Activated CD4-positive, alpha-beta T cell treated with anti-CD3 and anti-CD28 coated beads, Interleukin-2, amount 10 ng/mL, durations not matched to agents 24 days and 14 days (primary cell): ENCODE data around the gene CTIF. TPM values are rescaled to one million over a fixed set of nuclear protein-coding genes. Genes with fewer than 3 reads are reported as not detected.

ENCODE experiments used
- DNase-seq: peaks from one replicate; pipeline ENCODE4 v3.0.0; 2022
- H3K27ac Mint-ChIP-seq: one replicate; pipeline ENCODE4 v1.8.0; 2022; ENCODE audit warnings: mild to moderate bottlenecking, mixed read lengths
- H3K27me3 Mint-ChIP-seq: one replicate; pipeline ENCODE4 v1.8.0; 2022; ENCODE audit warnings: mixed read lengths
- H3K36me3 Mint-ChIP-seq: one replicate; pipeline ENCODE4 v1.8.0; 2022; ENCODE audit warnings: low read depth, mild to moderate bottlenecking, mixed read lengths
- H3K4me1 Mint-ChIP-seq: one replicate; pipeline ENCODE4 v1.8.0; 2021; ENCODE audit warnings: mixed read lengths
- H3K4me3 Mint-ChIP-seq: one replicate; pipeline ENCODE4 v1.8.0; 2022; ENCODE audit warnings: mild to moderate bottlenecking, moderate library complexity, mixed read lengths
- H3K9me3 Mint-ChIP-seq: one replicate; pipeline ENCODE4 v1.8.0; 2021; ENCODE audit warnings: mixed read lengths
- intact Hi-C: fragments of 100-400 bp; cut with micrococcal nuclease; formaldehyde crosslinking; loops from one replicate; pipeline ENCODE4 v1.15.1; 2023
- total RNA-seq: library from RNA; stranded (reverse); gene quantifications from 2 replicates; pipeline ENCODE4 v1.2.3, GENCODE V29; 2022

CTIF gene
- total RNA-seq, 1 donor from 2014 or later = 9.5 TPM

- no peak overlapping the region for H3K27ac Mint-ChIP-seq
- H3K36me3 Mint-ChIP-seq = no peaks in the 10 kb centered on the region
- H3K9me3 Mint-ChIP-seq = no peaks in the 10 kb centered on the region
- no peak overlapping the region for H3K4me3 Mint-ChIP-seq
- peaks cover 3% of the 10 kb centered on the region for H3K4me1 Mint-ChIP-seq
- no peak for DNase-seq
- intact Hi-C loops = no loop called here
- peaks cover 7% of the 10 kb centered on the region for H3K27me3 Mint-ChIP-seq
Measured at GRCh38 chr18:48695671-48696070, 156.8 kb downstream of the CTIF start.

- Mint-ChIP-seq H3K4me3 (no peak overlapping the region), H3K9me3 (no peaks in the 10 kb centered on the region), H3K27me3 (peaks cover 7% of the 10 kb centered on the region), H3K27ac (no peak overlapping the region), H3K4me1 (peaks cover 3% of the 10 kb centered on the region), H3K36me3 (no peaks in the 10 kb centered on the region)
- intact Hi-C loops = no loop called here
- DNase-seq = no peak
Measured at GRCh38 chr18:48696218-48696617, 157.4 kb downstream of the CTIF start.

GRCh38 chr18:48697441-48697840, 158.6 kb downstream of the CTIF start:
- Mint-ChIP-seq H3K27me3 (peaks cover 5% of the 10 kb centered on the region), H3K36me3 (no peaks in the 10 kb centered on the region)

GRCh38 chr18:48698707-48699106, 159.9 kb downstream of the CTIF start:
- no peak overlapping the region for H3K27ac Mint-ChIP-seq
- no peaks in the 10 kb centered on the region for H3K9me3 Mint-ChIP-seq
- no peak for DNase-seq
- intact Hi-C loops = no loop called here
- H3K4me1 Mint-ChIP-seq = peaks cover 13% of the 10 kb centered on the region
- H3K36me3 Mint-ChIP-seq = no peaks in the 10 kb centered on the region
- no peak overlapping the region for H3K4me3 Mint-ChIP-seq
- H3K27me3 Mint-ChIP-seq = peaks cover 4% of the 10 kb centered on the region

More at GRCh38 chr18:48697441-48697840, 158.6 kb downstream of the CTIF start:
- Mint-ChIP-seq H3K9me3 (no peaks in the 10 kb centered on the region), H3K27ac (no peak overlapping the region), H3K4me3 (no peak overlapping the region), H3K4me1 (peaks cover 3% of the 10 kb centered on the region)
- intact Hi-C loops = no loop called here
- no peak for DNase-seq

GRCh38 chr18:48699761-48700160, 160.9 kb downstream of the CTIF start:
- H3K4me3 Mint-ChIP-seq = no peak overlapping the region
- no peaks in the 10 kb centered on the region for H3K36me3 Mint-ChIP-seq
- H3K27ac Mint-ChIP-seq = no peak overlapping the region
- intact Hi-C loops = no loop called here
- no peak for DNase-seq
- peaks cover 13% of the 10 kb centered on the region for H3K4me1 Mint-ChIP-seq
- H3K27me3 Mint-ChIP-seq = peaks cover 2% of the 10 kb centered on the region
- no peaks in the 10 kb centered on the region for H3K9me3 Mint-ChIP-seq

- Mint-ChIP-seq H3K27ac (peak overlapping the region; percentile 18), H3K27me3 (no peaks in the 10 kb centered on the region), H3K9me3 (no peaks in the 10 kb centered on the region), H3K4me1 (peaks cover 13% of the 10 kb centered on the region), H3K36me3 (no peaks in the 10 kb centered on the region), H3K4me3 (no peak overlapping the region)
- no peak for DNase-seq
- intact Hi-C loops = no loop called here
Measured at GRCh38 chr18:48700446-48700845, 161.6 kb downstream of the CTIF start.

GRCh38 chr18:48702346-48703027, 163.7 kb downstream of the CTIF start:
- no peaks in the 10 kb centered on the region for H3K36me3 Mint-ChIP-seq
- H3K4me3 Mint-ChIP-seq = no peak overlapping the region
- no peak overlapping the region for H3K27ac Mint-ChIP-seq
- H3K27me3 Mint-ChIP-seq = no peaks in the 10 kb centered on the region
- intact Hi-C loops = no loop called here
- no peaks in the 10 kb centered on the region for H3K9me3 Mint-ChIP-seq
- H3K4me1 Mint-ChIP-seq = peaks cover 13% of the 10 kb centered on the region
- no peak for DNase-seq

- H3K4me3 Mint-ChIP-seq = no peak overlapping the region
- H3K9me3 Mint-ChIP-seq = no peaks in the 10 kb centered on the region
- H3K27ac Mint-ChIP-seq = peak overlapping the region; percentile 6
- intact Hi-C loops = no loop called here
- peaks cover 13% of the 10 kb centered on the region for H3K4me1 Mint-ChIP-seq
- H3K36me3 Mint-ChIP-seq = no peaks in the 10 kb centered on the region
- no peak for DNase-seq
- H3K27me3 Mint-ChIP-seq = no peaks in the 10 kb centered on the region
Measured at GRCh38 chr18:48703028-48703386, 164.2 kb downstream of the CTIF start.

- intact Hi-C loops = no loop called here
- Mint-ChIP-seq H3K27me3 (no peaks in the 10 kb centered on the region), H3K9me3 (no peaks in the 10 kb centered on the region), H3K4me1 (peaks cover 13% of the 10 kb centered on the region), H3K36me3 (no peaks in the 10 kb centered on the region), H3K27ac (peak overlapping the region; percentile 6), H3K4me3 (no peak overlapping the region)
- DNase-seq = no peak
Measured at GRCh38 chr18:48703418-48703817, 164.6 kb downstream of the CTIF start.

GRCh38 chr18:48705043-48705442, 166.2 kb downstream of the CTIF start:
- Mint-ChIP-seq H3K27ac (no peak overlapping the region), H3K9me3 (no peaks in the 10 kb centered on the region), H3K27me3 (no peaks in the 10 kb centered on the region), H3K36me3 (no peaks in the 10 kb centered on the region), H3K4me3 (no peak overlapping the region), H3K4me1 (peaks cover 9% of the 10 kb centered on the region)
- DNase-seq = no peak
- intact Hi-C loops = no loop called here

- intact Hi-C loops = no loop called here
- H3K27ac Mint-ChIP-seq = no peak overlapping the region
- no peak for DNase-seq
- H3K9me3 Mint-ChIP-seq = no peaks in the 10 kb centered on the region
- no peak overlapping the region for H3K4me3 Mint-ChIP-seq
- no peaks in the 10 kb centered on the region for H3K36me3 Mint-ChIP-seq
- H3K4me1 Mint-ChIP-seq = peaks cover 9% of the 10 kb centered on the region
- no peaks in the 10 kb centered on the region for H3K27me3 Mint-ChIP-seq
Measured at GRCh38 chr18:48705531-48705930, 166.7 kb downstream of the CTIF start.

GRCh38 chr18:48706731-48707130, 167.9 kb downstream of the CTIF start:
- DNase-seq = no peak
- Mint-ChIP-seq H3K27ac (no peak overlapping the region), H3K9me3 (no peaks in the 10 kb centered on the region), H3K27me3 (peaks cover 2% of the 10 kb centered on the region), H3K4me3 (no peak overlapping the region), H3K4me1 (peaks cover 9% of the 10 kb centered on the region), H3K36me3 (no peaks in the 10 kb centered on the region)
- intact Hi-C loops = no loop called here

- Mint-ChIP-seq H3K4me3 (no peak overlapping the region), H3K9me3 (no peaks in the 10 kb centered on the region), H3K27ac (no peak overlapping the region), H3K36me3 (no peaks in the 10 kb centered on the region), H3K27me3 (peaks cover 2% of the 10 kb centered on the region), H3K4me1 (peaks cover 7% of the 10 kb centered on the region)
- intact Hi-C loops = no loop called here
- no peak for DNase-seq
Measured at GRCh38 chr18:48707636-48708296, 168.9 kb downstream of the CTIF start.

- Mint-ChIP-seq H3K4me1 (no peaks in the 10 kb centered on the region), H3K9me3 (no peaks in the 10 kb centered on the region), H3K27ac (no peak overlapping the region), H3K36me3 (no peaks in the 10 kb centered on the region), H3K4me3 (no peak overlapping the region), H3K27me3 (peaks cover 2% of the 10 kb centered on the region)
- no peak for DNase-seq
- intact Hi-C loops = no loop called here
Measured at GRCh38 chr18:48708807-48709206, 170.0 kb downstream of the CTIF start.
